ENCODE data around the gene EIF4G3. TPM values are rescaled to one million over a fixed set of nuclear protein-coding genes. Genes with fewer than 3 reads are reported as not detected.
"Not testable (repeated sequence)": the region's sequence is repeated elsewhere in the genome, so short reads cannot be mapped to it uniquely, and the experiment has no call there.

EIF4G3 gene
- total RNA-seq, 1 donor from 2014 or later, result 39.3 TPM

DNA sequence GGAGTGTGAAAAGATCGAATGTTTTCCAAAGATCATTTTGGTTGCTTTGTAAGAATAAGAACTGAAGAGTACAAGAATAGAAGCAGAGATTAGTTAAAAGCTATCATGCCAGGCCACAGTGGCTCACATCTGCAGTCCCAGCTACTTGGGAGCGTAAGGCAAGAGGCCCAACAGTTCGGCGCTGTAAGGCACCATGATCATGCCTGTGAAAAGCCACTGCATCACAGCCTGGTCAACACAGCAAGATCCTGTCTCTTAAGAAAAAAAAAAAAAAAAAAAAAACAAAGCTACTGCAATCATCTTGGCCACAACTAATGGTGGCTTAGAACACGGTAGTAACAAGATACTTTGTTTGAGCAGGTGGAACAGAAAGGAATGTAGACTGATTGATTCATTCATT is 116.2 kb downstream of the EIF4G3 start:
- Histone ChIP-seq H3K27ac (no peak overlapping the region), H3K27me3 (no peaks in the 10 kb centered on the region), H3K4me3 (no peak overlapping the region), H3K4me1 (no peaks in the 10 kb centered on the region), H3K36me3 (no peaks in the 10 kb centered on the region), H3K9me3 (no peaks in the 10 kb centered on the region)
- DNase-seq (ENCODE audit: extremely low spot score in 2 of 2), result no peak
- intact Hi-C loops (cut with DNase I), result no loop called here
- TF ChIP-seq POLR2A (IDR thresholded peaks at IDR 0.05), result no peak
- TF ChIP-seq, protein P1, sequence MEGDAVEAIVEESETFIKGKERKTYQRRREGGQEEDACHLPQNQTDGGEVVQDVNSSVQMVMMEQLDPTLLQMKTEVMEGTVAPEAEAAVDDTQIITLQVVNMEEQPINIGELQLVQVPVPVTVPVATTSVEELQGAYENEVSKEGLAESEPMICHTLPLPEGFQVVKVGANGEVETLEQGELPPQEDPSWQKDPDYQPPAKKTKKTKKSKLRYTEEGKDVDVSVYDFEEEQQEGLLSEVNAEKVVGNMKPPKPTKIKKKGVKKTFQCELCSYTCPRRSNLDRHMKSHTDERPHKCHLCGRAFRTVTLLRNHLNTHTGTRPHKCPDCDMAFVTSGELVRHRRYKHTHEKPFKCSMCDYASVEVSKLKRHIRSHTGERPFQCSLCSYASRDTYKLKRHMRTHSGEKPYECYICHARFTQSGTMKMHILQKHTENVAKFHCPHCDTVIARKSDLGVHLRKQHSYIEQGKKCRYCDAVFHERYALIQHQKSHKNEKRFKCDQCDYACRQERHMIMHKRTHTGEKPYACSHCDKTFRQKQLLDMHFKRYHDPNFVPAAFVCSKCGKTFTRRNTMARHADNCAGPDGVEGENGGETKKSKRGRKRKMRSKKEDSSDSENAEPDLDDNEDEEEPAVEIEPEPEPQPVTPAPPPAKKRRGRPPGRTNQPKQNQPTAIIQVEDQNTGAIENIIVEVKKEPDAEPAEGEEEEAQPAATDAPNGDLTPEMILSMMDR (IDR thresholded peaks at IDR 0.05), result no peak
- TF ChIP-seq POLR2AphosphoS5 (IDR thresholded peaks at IDR 0.05; ENCODE audit: insufficient read depth in 1 of 2, low read depth in 1 of 2), result no peak

- DNase-seq (ENCODE audit: extremely low spot score in 2 of 2), result no peak
- H3K4me3 ChIP-seq, result no peak overlapping the region
- H3K9me3 ChIP-seq, result no peaks in the 10 kb centered on the region
- no peak overlapping the region for H3K27ac ChIP-seq
- H3K4me1 ChIP-seq, result no peaks in the 10 kb centered on the region
- TF ChIP-seq POLR2A (IDR thresholded peaks at IDR 0.05) (no peak), POLR2AphosphoS5 (IDR thresholded peaks at IDR 0.05; ENCODE audit: insufficient read depth in 1 of 2, low read depth in 1 of 2) (no peak)
- TF ChIP-seq, protein P1 (IDR thresholded peaks at IDR 0.05), result no peak
- no peaks in the 10 kb centered on the region for H3K36me3 ChIP-seq
- intact Hi-C loops (cut with DNase I), result no loop called here
- no peaks in the 10 kb centered on the region for H3K27me3 ChIP-seq
Measured at GRCh38 chr1:21059021-21059420, 117.7 kb downstream of the EIF4G3 start.

- H3K4me1 ChIP-seq, result no peaks in the 10 kb centered on the region
- no peaks in the 10 kb centered on the region for H3K9me3 ChIP-seq
- no peak for DNase-seq (ENCODE audit: extremely low spot score in 2 of 2)
- TF ChIP-seq, protein P1 (IDR thresholded peaks at IDR 0.05), result no peak
- TF ChIP-seq POLR2AphosphoS5 (IDR thresholded peaks at IDR 0.05; ENCODE audit: insufficient read depth in 1 of 2, low read depth in 1 of 2), result no peak
- no peak for TF ChIP-seq POLR2A (IDR thresholded peaks at IDR 0.05)
- intact Hi-C loops (cut with DNase I), result no loop called here
- no peaks in the 10 kb centered on the region for H3K27me3 ChIP-seq
- no peak overlapping the region for H3K27ac ChIP-seq
- no peak overlapping the region for H3K4me3 ChIP-seq
- no peaks in the 10 kb centered on the region for H3K36me3 ChIP-seq
Measured at GRCh38 chr1:21058035-21058793, 118.5 kb downstream of the EIF4G3 start.

GRCh38 chr1:21053189-21053928 is 123.3 kb downstream of the EIF4G3 start:
- H3K4me3 ChIP-seq; H3K9me3 ChIP-seq; H3K36me3 ChIP-seq; H3K27me3 ChIP-seq; H3K27ac ChIP-seq; H3K4me1 ChIP-seq; intact Hi-C loops (cut with DNase I); DNase-seq (ENCODE audit: extremely low spot score in 2 of 2): not testable (repeated sequence)

- H3K4me1 ChIP-seq, result no peaks in the 10 kb centered on the region
- no peaks in the 10 kb centered on the region for H3K27me3 ChIP-seq
- intact Hi-C loops (cut with DNase I), result no loop called here
- no peak overlapping the region for H3K4me3 ChIP-seq
- no peak overlapping the region for H3K27ac ChIP-seq
- no peak for DNase-seq (ENCODE audit: extremely low spot score in 2 of 2)
- TF ChIP-seq POLR2A (IDR thresholded peaks at IDR 0.05) (no peak), POLR2AphosphoS5 (IDR thresholded peaks at IDR 0.05; ENCODE audit: insufficient read depth in 1 of 2, low read depth in 1 of 2) (no peak)
- TF ChIP-seq, protein P1 (IDR thresholded peaks at IDR 0.05), result no peak
- no peaks in the 10 kb centered on the region for H3K9me3 ChIP-seq
- H3K36me3 ChIP-seq, result peaks cover 0 to 5% of the 10 kb centered on the region in 2 donors
Measured at GRCh38 chr1:21052034-21052433, 124.7 kb downstream of the EIF4G3 start.
